Measurements from ENCODE around the gene IL17RC. TPM values are rescaled to one million over a fixed set of nuclear protein-coding genes. Genes with fewer than 3 reads are reported as not detected.
A peak's percentile ranks its signal among the peaks of the same experiment; 100 is the strongest.

Gene IL17RC
- total and polyA plus RNA-seq, 10 donors: 6.6 to 24.6 (median 19.4) TPM

- intact Hi-C loops (cut with DNase I; ENCODE audit: low total_unique reads): no loop called here
- Histone ChIP-seq H3K36me3 (peaks cover 0 to 80% (median 28%) of the 10 kb centered on the region in 6 donors), H3K4me1 (peaks cover 4 to 19% (median 9%) of the 10 kb centered on the region in 6 donors), H3K4me3 (no peak overlapping the region), H3K27me3 (replicated peaks in 1 of 7) (no peaks in the 10 kb centered on the region), H3K27ac (no peak overlapping the region), H3K9me3 (no peaks in the 10 kb centered on the region)
- DNase-seq: no peak
- TF ChIP-seq CTCF (IDR thresholded peaks at IDR 0.05 in 8 of 11, conservative IDR thresholded peaks at IDR 0.05 in 3 of 11) (no peak), POLR2AphosphoS5 (IDR thresholded peaks at IDR 0.05) (peak in 1 of 3 donors; percentile 12)
- WGBS, 5 donors: 93 to 97% (median 94%) methylated on average over 10 of the region's 10 CpGs
These were observed 23.8 kb downstream of the IL17RC start for GRCh38 chr3:9940746-9941145.

- WGBS, 5 donors: 84 to 97% (median 90%) methylated on average over 4 of the region's 4 CpGs
- no peak for DNase-seq
- H3K27ac ChIP-seq: no peak overlapping the region
These were observed 25.3 kb downstream of the IL17RC start for GRCh38 chr3:9942164-9942563.

GRCh38 chr3:9942934-9943690 lies 26.2 kb downstream of the IL17RC start:
- H3K36me3 ChIP-seq: peaks cover 0 to 56% (median 20%) of the 10 kb centered on the region in 6 donors
- TF ChIP-seq CTCF (IDR thresholded peaks at IDR 0.05 in 8 of 11, conservative IDR thresholded peaks at IDR 0.05 in 3 of 11) (no peak), POLR2AphosphoS5 (IDR thresholded peaks at IDR 0.05) (no peak), POLR2A (IDR thresholded peaks at IDR 0.05) (no peak)
- intact Hi-C loops (cut with DNase I; ENCODE audit: low total_unique reads): no loop called here
- H3K9me3 ChIP-seq: no peaks in the 10 kb centered on the region
- no peak for DNase-seq
- H3K4me1 ChIP-seq: peaks cover 0 to 32% (median 8%) of the 10 kb centered on the region in 6 donors
- WGBS, 5 donors: 91 to 95% (median 93%) methylated on average over 11 of the region's 11 CpGs
- no peak overlapping the region for H3K27ac ChIP-seq
- H3K4me3 ChIP-seq: no peak overlapping the region
- no peaks in the 10 kb centered on the region for H3K27me3 ChIP-seq (replicated peaks in 1 of 7)

More at GRCh38 chr3:9942164-9942563, 25.3 kb downstream of the IL17RC start:
- TF ChIP-seq CTCF (IDR thresholded peaks at IDR 0.05 in 8 of 11, conservative IDR thresholded peaks at IDR 0.05 in 3 of 11) (no peak), POLR2AphosphoS5 (IDR thresholded peaks at IDR 0.05) (no peak), POLR2A (IDR thresholded peaks at IDR 0.05) (no peak)
- Histone ChIP-seq H3K4me3 (no peak overlapping the region), H3K36me3 (peaks cover 0 to 66% (median 28%) of the 10 kb centered on the region in 6 donors), H3K9me3 (no peaks in the 10 kb centered on the region), H3K4me1 (peaks cover 0 to 22% (median 8%) of the 10 kb centered on the region in 6 donors), H3K27me3 (replicated peaks in 1 of 7) (no peaks in the 10 kb centered on the region)
- intact Hi-C loops (cut with DNase I; ENCODE audit: low total_unique reads): no loop called here

- intact Hi-C loops (cut with DNase I; ENCODE audit: low total_unique reads): no loop called here
These were observed 27.4 kb downstream of the IL17RC start for GRCh38 chr3:9944271-9944670.

More at GRCh38 chr3:9944271-9944670, 27.4 kb downstream of the IL17RC start:
- DNase-seq: no peak
- Histone ChIP-seq H3K9me3 (no peaks in the 10 kb centered on the region), H3K4me3 (no peak overlapping the region), H3K4me1 (peaks cover 0 to 35% (median 8%) of the 10 kb centered on the region in 6 donors), H3K27ac (no peak overlapping the region), H3K27me3 (replicated peaks in 1 of 7) (no peaks in the 10 kb centered on the region), H3K36me3 (peaks cover 0 to 58% (median 17%) of the 10 kb centered on the region in 6 donors)
- WGBS, 5 donors: 92 to 99% (median 95%) methylated on average over 7 to 11 of the region's 11 CpGs
- TF ChIP-seq POLR2AphosphoS5 (IDR thresholded peaks at IDR 0.05): peak in 1 of 3 donors; percentile 28
- no peak for TF ChIP-seq POLR2A (IDR thresholded peaks at IDR 0.05)
- TF ChIP-seq CTCF (IDR thresholded peaks at IDR 0.05 in 8 of 11, conservative IDR thresholded peaks at IDR 0.05 in 3 of 11): no peak
